GM13976 (cell line): Measurements from ENCODE around the gene HOXA5.

Experiments used
- DNase-seq: peaks from one replicate; pipeline ENCODE4 v3.0.0; 2012; ENCODE audit warnings: low spot score
- in situ Hi-C: fragments of 300-500 bp; cut with MboI; formaldehyde crosslinking; loops from one replicate; pipeline ENCODE4 v1.12.0; 2022; ENCODE audit warnings: low sequenced_read_pairs, mixed read lengths, inconsistent platforms; ENCODE audit not compliant: unreplicated experiment
- TF ChIP-seq, protein P1 (sequence below): IDR thresholded peaks from 2 replicates; pipeline ENCODE4 v1.5.1; 2012; ENCODE audit warnings: borderline replicate concordance, mild to moderate bottlenecking; ENCODE audit not compliant: insufficient read depth; ENCODE audit errors: extremely low read depth, missing control alignments, control extremely low read depth

Gene HOXA5

DNA sequence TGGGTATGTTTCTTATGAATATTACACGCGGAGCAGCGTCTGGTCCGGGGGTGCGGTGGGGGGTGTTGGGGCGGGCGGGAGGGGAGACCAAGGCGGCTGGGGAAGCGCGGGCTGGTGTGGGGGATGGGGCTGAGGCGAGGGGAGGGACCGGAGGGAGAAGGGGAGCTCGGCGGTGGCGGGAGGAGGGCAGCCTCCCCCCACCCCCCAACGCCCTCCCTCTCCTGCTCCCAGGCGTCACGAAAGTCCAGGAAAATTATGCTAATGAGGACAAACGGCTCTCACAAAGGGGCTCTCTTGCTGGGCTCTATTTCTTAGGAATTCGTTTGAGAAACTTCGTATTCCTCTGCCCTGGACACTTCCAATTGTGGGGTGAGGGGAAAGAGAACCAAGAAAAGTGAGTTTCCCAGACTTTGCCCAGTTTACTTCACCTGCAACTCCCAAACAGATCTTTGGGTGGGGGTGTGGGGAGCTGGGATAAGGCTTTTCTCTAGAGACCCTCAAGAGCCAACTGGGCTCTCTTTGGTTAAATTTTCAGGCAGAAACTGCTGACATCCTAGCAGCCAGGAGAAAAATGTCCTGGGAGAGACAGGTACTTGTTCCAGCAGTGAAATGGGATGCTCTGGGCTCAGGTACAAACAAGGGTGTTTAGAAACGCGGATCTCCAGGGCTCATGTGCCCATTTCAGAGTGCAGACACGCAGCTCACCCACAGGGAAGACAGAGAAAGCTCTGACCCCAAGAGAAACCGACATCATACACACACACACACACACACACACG, 29.3 kb downstream of the HOXA5 start:
- in situ Hi-C loops: no loop called here
- no peak for DNase-seq
- TF ChIP-seq, protein P1, sequence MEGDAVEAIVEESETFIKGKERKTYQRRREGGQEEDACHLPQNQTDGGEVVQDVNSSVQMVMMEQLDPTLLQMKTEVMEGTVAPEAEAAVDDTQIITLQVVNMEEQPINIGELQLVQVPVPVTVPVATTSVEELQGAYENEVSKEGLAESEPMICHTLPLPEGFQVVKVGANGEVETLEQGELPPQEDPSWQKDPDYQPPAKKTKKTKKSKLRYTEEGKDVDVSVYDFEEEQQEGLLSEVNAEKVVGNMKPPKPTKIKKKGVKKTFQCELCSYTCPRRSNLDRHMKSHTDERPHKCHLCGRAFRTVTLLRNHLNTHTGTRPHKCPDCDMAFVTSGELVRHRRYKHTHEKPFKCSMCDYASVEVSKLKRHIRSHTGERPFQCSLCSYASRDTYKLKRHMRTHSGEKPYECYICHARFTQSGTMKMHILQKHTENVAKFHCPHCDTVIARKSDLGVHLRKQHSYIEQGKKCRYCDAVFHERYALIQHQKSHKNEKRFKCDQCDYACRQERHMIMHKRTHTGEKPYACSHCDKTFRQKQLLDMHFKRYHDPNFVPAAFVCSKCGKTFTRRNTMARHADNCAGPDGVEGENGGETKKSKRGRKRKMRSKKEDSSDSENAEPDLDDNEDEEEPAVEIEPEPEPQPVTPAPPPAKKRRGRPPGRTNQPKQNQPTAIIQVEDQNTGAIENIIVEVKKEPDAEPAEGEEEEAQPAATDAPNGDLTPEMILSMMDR: no peak

DNA sequence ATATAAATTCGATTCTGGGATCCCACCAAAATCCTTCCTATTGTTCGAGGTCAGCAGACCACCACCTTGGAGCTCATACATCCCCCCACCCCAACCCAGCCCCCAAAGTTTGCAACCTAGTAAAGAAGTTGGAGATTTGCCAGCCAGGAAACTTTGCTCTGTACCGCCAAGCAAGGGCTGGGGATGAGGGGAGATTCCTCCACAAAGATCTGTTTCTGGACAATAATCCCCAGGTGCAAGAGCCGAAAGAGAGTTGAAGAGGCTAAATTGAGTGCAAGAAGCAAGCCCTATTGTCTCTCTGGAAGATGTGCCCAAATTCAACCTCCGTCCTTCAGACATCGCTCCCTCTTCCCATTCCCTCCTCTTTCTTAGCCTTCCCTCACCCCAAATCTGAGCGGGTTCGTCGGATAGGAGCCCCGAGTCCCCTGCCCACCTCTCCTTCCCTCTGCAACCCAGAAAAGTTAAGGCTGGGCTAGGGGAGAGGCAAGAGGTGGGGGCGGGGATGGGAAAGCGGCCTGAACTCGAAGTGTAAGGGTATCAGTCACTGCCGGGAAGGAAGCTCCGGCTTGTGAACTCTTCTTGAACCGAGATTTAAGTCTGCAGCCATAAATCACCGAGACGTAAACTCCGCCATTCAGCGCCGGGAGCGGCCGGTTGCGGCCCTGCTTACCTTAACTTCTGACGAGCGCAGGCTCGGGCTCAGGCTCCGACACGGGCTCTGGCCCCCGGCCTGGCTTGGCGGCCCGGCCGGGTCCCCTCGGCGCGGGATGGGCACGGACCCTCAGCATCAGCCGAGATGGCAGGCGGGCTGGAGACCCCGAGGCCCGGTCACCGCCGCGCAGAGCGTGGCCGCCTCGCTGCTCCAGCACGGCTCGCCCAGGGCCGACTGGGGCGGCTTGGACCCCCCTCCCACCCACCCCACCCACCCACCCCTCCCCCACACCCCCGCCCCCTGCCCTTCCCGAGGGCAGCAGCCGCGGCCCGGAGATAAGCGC, 30.2 kb downstream of the HOXA5 start:
- TF ChIP-seq, protein P1: no peak
- no peak for DNase-seq
- in situ Hi-C loops: no loop called here

DNA sequence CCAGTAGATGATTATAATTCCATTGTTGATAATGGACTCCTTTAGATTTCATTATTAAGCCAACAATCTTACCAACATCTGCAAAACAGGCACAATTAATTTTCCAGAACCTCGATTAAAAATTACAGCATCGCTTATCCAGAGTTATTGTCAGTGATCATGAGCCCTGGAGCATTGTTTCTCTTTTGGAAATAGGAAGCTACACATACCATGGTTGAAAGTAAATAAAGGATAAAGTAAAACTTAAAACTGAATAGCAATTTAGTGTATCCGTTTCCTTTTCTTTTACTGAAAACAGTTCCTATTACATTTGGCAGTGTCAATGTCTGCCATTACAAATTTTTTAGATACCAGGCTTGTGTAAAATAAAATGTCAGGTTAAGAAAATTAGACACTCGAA, 31.1 kb downstream of the HOXA5 start:
- TF ChIP-seq, protein P1: no peak
- DNase-seq: no peak

DNA sequence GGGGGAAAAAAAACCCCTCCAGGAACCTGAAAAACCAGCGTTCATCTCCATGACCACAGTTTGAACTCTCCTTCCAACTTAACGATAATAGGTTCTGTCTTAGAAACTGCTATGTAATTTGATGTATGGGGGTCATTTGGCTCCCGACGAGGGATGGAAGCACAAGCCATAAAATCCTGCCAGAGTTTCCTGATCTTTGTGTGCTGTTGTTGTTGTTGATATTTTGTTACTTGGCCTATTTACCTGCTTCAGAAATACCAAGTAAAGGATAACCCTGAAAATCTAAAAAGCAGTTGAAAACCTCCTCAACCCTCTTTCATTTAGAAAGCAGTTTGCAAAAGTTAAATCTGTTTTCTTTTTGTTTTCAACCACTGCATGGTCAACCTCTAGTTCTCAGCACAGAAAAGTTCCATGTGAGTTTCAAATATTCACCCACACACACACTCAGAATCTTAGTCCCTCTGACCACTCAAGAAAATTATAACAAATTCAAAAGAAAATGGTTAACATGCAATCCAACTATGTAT, 31.7 kb downstream of the HOXA5 start:
- in situ Hi-C loops: no loop called here
- TF ChIP-seq, protein P1: no peak
- DNase-seq: no peak

More for the DNA sequence above, 31.1 kb downstream of the HOXA5 start:
- in situ Hi-C loops: no loop called here

DNA sequence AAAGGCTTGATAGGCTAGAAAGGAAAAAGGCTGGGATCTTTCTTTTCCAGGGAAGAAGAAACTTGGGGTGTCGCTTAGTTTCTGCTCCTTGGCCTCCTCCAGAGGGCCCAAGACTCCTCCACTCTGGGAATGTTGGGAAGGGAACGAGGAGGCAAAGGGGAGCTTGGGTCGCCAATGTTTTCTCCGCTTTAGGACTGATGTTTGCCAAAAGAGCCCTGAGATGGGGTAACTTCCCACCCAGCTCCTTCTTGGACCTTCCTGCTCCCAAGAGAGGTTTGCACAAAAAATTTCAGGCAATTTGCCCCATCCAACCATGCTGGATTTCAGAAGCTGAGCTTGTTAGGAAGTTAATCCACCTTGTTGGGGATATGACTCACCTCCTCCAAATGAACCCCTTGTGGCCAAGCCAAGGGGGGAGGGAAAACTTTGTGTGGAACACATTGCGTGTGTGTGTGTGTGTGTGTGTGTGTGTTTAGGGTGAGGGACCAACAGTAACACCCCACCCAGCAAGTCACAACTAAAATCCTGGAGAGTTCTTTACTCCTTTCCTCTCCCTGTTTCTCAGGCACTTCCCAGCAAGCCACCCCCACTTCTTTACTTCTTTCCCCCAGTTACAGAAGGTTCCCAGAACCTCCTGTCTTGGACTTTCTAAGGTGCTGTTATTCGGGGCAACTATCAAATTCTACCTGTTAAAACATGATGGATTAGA, 32.3 kb downstream of the HOXA5 start:
- TF ChIP-seq, protein P1: no peak
- no peak for DNase-seq
- in situ Hi-C loops: no loop called here
